ENCODE results near the gene DAG1. TPM values are rescaled to one million over a fixed set of nuclear protein-coding genes. Genes with fewer than 3 reads are reported as not detected.

DAG1 gene
- total RNA-seq, 4 donors from 2014 or later = 43.0 to 88.0 (median 65.5) TPM

- no peak overlapping the region for H3K4me3 ChIP-seq (ENCODE audit: low read depth, poor library complexity, severe bottlenecking)
- DNase-seq (ENCODE audit: low spot score in 2 of 2) = peak in 1 of 2 donors; percentile 88
- intact Hi-C loops (cut with DNase I; ENCODE audit: low total_unique reads) = no loop called here
- no peak for TF ChIP-seq CTCF (IDR thresholded peaks at IDR 0.05)
- TF ChIP-seq POLR2A (IDR thresholded peaks at IDR 0.05) = no peak
- 0 to 8% methylated on average over 6 to 21 of the region's 66 CpGs for WGBS, 2 donors
Observed at GRCh38 chr3:49554633-49555265, 84.7 kb downstream of the DAG1 start.

GRCh38 chr3:49556500-49557275 is 86.6 kb downstream of the DAG1 start:
- 84 to 93% methylated on average over 3 of the region's 3 CpGs for WGBS, 2 donors
- TF ChIP-seq CTCF (IDR thresholded peaks at IDR 0.05) = no peak
- TF ChIP-seq POLR2A (IDR thresholded peaks at IDR 0.05) = no peak
- intact Hi-C loops (cut with DNase I; ENCODE audit: low total_unique reads) = no loop called here

GRCh38 chr3:49563040-49563578 is 93.0 kb downstream of the DAG1 start:
- H3K4me3 ChIP-seq (ENCODE audit: low read depth, poor library complexity, severe bottlenecking) = no peak overlapping the region
- TF ChIP-seq CTCF (IDR thresholded peaks at IDR 0.05) (no peak), POLR2A (IDR thresholded peaks at IDR 0.05) (no peak)
- 54 to 60% methylated on average over 4 of the region's 4 CpGs for WGBS, 2 donors
- intact Hi-C loops (cut with DNase I; ENCODE audit: low total_unique reads) = no loop called here
- DNase-seq (ENCODE audit: low spot score in 2 of 2) = peak in 1 of 2 donors; percentile 43

More at GRCh38 chr3:49556500-49557275, 86.6 kb downstream of the DAG1 start:
- no peak for DNase-seq (ENCODE audit: low spot score in 2 of 2)
- no peak overlapping the region for H3K4me3 ChIP-seq (ENCODE audit: low read depth, poor library complexity, severe bottlenecking)

GRCh38 chr3:49563766-49564165 is 93.7 kb downstream of the DAG1 start:
- 86 to 91% methylated on average over 4 of the region's 4 CpGs for WGBS, 2 donors
- TF ChIP-seq POLR2A (IDR thresholded peaks at IDR 0.05) (no peak), CTCF (IDR thresholded peaks at IDR 0.05) (no peak)
- intact Hi-C loops (cut with DNase I; ENCODE audit: low total_unique reads) = no loop called here

GRCh38 chr3:49566312-49566711 is 96.2 kb downstream of the DAG1 start:
- DNase-seq (ENCODE audit: low spot score in 2 of 2) = no peak
- WGBS, 2 donors = 78 to 94% methylated on average over 2 of the region's 2 CpGs
- H3K4me3 ChIP-seq (ENCODE audit: low read depth, poor library complexity, severe bottlenecking) = no peak overlapping the region
- intact Hi-C loops (cut with DNase I; ENCODE audit: low total_unique reads) = no loop called here
- no peak for TF ChIP-seq POLR2A (IDR thresholded peaks at IDR 0.05)
- TF ChIP-seq CTCF (IDR thresholded peaks at IDR 0.05) = no peak

More at GRCh38 chr3:49563766-49564165, 93.7 kb downstream of the DAG1 start:
- peak in 1 of 2 donors; percentile 54 for DNase-seq (ENCODE audit: low spot score in 2 of 2)
- H3K4me3 ChIP-seq (ENCODE audit: low read depth, poor library complexity, severe bottlenecking) = no peak overlapping the region
